GM12878 (cell line): ENCODE data around the gene NOP14. TPM values are rescaled to one million over a fixed set of nuclear protein-coding genes. Genes with fewer than 3 reads are reported as not detected.

Experiments
- BHLHE40 ChIP-seq, 2 experiments: fragments of 450-650 bp in 1 of 2; IDR thresholded peaks; 2 replicates each; pipeline ENCODE4 v1.6.1; 2011 to 2017; ENCODE audit warnings: low read depth in 2 of 2, borderline replicate concordance in 1 of 2, improper control_type of control experiment in 1 of 2, low read length in 1 of 2, mild to moderate bottlenecking in 1 of 2
- BRCA1 ChIP-seq: IDR thresholded peaks from 2 replicates; pipeline ENCODE4 v1.6.1; 2011; ENCODE audit warnings: low read depth, low read length, improper control_type of control experiment
- CEBPZ ChIP-seq: fragments of 150-350 bp; IDR thresholded peaks from 2 replicates; pipeline ENCODE4 v1.6.1; 2016; ENCODE audit warnings: low read depth, low read length
- CREM ChIP-seq: IDR thresholded peaks from 2 replicates; pipeline ENCODE4 v1.6.1; 2014; ENCODE audit warnings: antibody characterized with exemption, low read depth
- EGR1 ChIP-seq, 2 experiments: IDR thresholded peaks; 1 replicate in 1 of 2; 2 replicates in 1 of 2; pipeline ENCODE4 v1.6.1; 2011 to 2012; ENCODE audit warnings: low read depth in 2 of 2, low read length in 2 of 2, borderline replicate concordance in 1 of 2, mild to moderate bottlenecking in 1 of 2, moderate library complexity in 1 of 2
- IRF3 ChIP-seq: fragments of 450-650 bp; IDR thresholded peaks from 2 replicates; pipeline ENCODE4 v1.6.1; 2014; ENCODE audit warnings: mild to moderate bottlenecking
- IRF5 ChIP-seq: fragments of 450-650 bp; IDR thresholded peaks from 2 replicates; pipeline ENCODE4 v1.6.1; 2017; ENCODE audit warnings: borderline replicate concordance
- JUND ChIP-seq: IDR thresholded peaks from 2 replicates; pipeline ENCODE4 v1.6.1; 2012; ENCODE audit warnings: low read depth, mild to moderate bottlenecking, low read length, improper control_type of control experiment, moderate library complexity
- NR2F1 ChIP-seq: fragments of 450-650 bp; conservative IDR thresholded peaks from 2 replicates; pipeline ENCODE4 v1.6.1; 2017; ENCODE audit warnings: mild to moderate bottlenecking
- POLR2AphosphoS5 ChIP-seq: IDR thresholded peaks from 2 replicates; pipeline ENCODE4 v1.6.1; 2011; ENCODE audit warnings: mild to moderate bottlenecking, low read length, inconsistent platforms
- RELB ChIP-seq: fragments of 450-650 bp; IDR thresholded peaks from 2 replicates; pipeline ENCODE4 v1.6.1; 2017; ENCODE audit warnings: low read depth, mild to moderate bottlenecking, moderate library complexity
- SREBF2 ChIP-seq: IDR thresholded peaks from 2 replicates; pipeline ENCODE4 v1.6.1; 2012; ENCODE audit warnings: mild to moderate bottlenecking, low read length
- SUPT20H ChIP-seq: IDR thresholded peaks from 2 replicates; pipeline ENCODE4 v1.6.1; 2011; ENCODE audit warnings: low read depth, mild to moderate bottlenecking, low read length, moderate library complexity, borderline replicate concordance; ENCODE audit not compliant: control insufficient read depth
- SUZ12 ChIP-seq: fragments of 200-600 bp; sonication (generic); IDR thresholded peaks from one replicate; pipeline ENCODE4 v1.6.1; 2018; ENCODE audit warnings: antibody characterized with exemption, mild to moderate bottlenecking; ENCODE audit not compliant: unreplicated experiment
- USF1 ChIP-seq: IDR thresholded peaks from 2 replicates; pipeline ENCODE4 v1.6.1; 2011; ENCODE audit warnings: borderline replicate concordance, low read depth, mild to moderate bottlenecking, moderate library complexity, mixed read lengths, low read length; ENCODE audit not compliant: insufficient read depth; ENCODE audit errors: extremely low read length
- ZNF274 ChIP-seq: IDR thresholded peaks from one replicate; pipeline ENCODE4 v1.8.0; 2011; ENCODE audit not compliant: insufficient read length, insufficient read depth
- ZNF622 ChIP-seq: fragments of 450-650 bp; IDR thresholded peaks from 2 replicates; pipeline ENCODE4 v1.6.1; 2017; ENCODE audit warnings: mild to moderate bottlenecking, inconsistent platforms
- ZSCAN29 ChIP-seq: fragments of 450-650 bp; IDR thresholded peaks from 2 replicates; pipeline ENCODE4 v1.6.1; 2017; ENCODE audit warnings: mild to moderate bottlenecking, moderate library complexity
- polyA plus RNA-seq, 11 experiments: library from polyadenylated mRNA; depleted of rRNA in 4 of 11; unstranded in 6 of 11; stranded (reverse) in 5 of 11; fragments of >200 nt; fragmentation: Nextera tagmentation in 4 of 11; fragmentation: Illumina TruSeq in 1 of 11; extraction: Ambion mirVana in 4 of 11; extraction: Trizol in 1 of 11; gene quantifications; 1 replicate in 1 of 11; 2 replicates in 10 of 11; pipeline versions ENCODE4 v1.2.1 to v1.2.3, GENCODE V29; 2011 to 2016; ENCODE audit warnings: inconsistent platforms in 2 of 11, missing spikeins in 2 of 11, low read depth in 1 of 11
- total RNA-seq, 4 experiments: library from RNA; depleted of rRNA in 3 of 4; stranded (reverse); fragments of >200 nt in 3 of 4; fragmentation: Illumina TruSeq in 1 of 4; extraction: Trizol in 1 of 4; gene quantifications; 2 replicates each; pipeline versions ENCODE4 v1.2.1 to v1.2.3, GENCODE V29; 2013 to 2021

The NOP14 gene
- total and polyA plus RNA-seq, 10 of the 15 experiments (the other 5 are each of a cell fraction or from before 2014, with no cell fraction given), result 13.8 to 80.6 (median 49.7) TPM

- no peak for TF ChIP-seq JUND
- TF ChIP-seq ZNF622, result no peak
- no peak for TF ChIP-seq IRF5
- TF ChIP-seq USF1, result no peak
- no peak for TF ChIP-seq ZNF274
- peak in 1 of 2 experiments; percentile 56; a peak in 1 of 3 replicates for TF ChIP-seq EGR1 (IDR thresholded peaks at IDR 0.05; ENCODE audit: borderline replicate concordance in 1 of 2, low read depth in 2 of 2, low read length in 2 of 2)
- no peak for TF ChIP-seq ZSCAN29
- TF ChIP-seq SREBF2, result no peak
- TF ChIP-seq POLR2AphosphoS5, result peak; percentile 91
- TF ChIP-seq SUPT20H, result no peak
- TF ChIP-seq RELB, result 0 out of 2 replicates have a peak, but pooled peaks have one; percentile 12
- no peak for TF ChIP-seq BRCA1
- 0 out of 2 replicates have a peak, but pooled peaks have one; percentile 24 for TF ChIP-seq NR2F1
- no peak for TF ChIP-seq SUZ12
- TF ChIP-seq CREM, result peak; percentile 59
- TF ChIP-seq IRF3, result no peak
- TF ChIP-seq CEBPZ, result no peak
- TF ChIP-seq BHLHE40 (IDR thresholded peaks at IDR 0.05; ENCODE audit: borderline replicate concordance in 1 of 2, low read depth in 2 of 2, low read length in 1 of 2), result 0 out of 4 replicates have a peak, but pooled peaks of 1 of the 2 experiments have one; percentile 4
These were observed 27.2 kb downstream of the NOP14 start (continued) for GRCh38 chr4:2935762-2936743.
